Liver (tissue), 9 donors: ENCODE measurements around the gene RYR2. TPM values are rescaled to one million over a fixed set of nuclear protein-coding genes. Genes with fewer than 3 reads are reported as not detected.

ENCODE experiments used
- DNase-seq: peaks from one replicate; pipeline ENCODE4 v3.0.0-alpha.2; 2017; ENCODE audit warnings: low spot score
- H3K27ac ChIP-seq, 2 donors: one replicate each; pipeline ENCODE4 v1.7.0; 2013; ENCODE audit warnings: inconsistent platforms in 2 of 2, low read length in 2 of 2, control low read depth in 1 of 2, low read depth in 1 of 2, mild to moderate bottlenecking in 1 of 2
- H3K27me3 ChIP-seq, 4 donors: one replicate each; pipeline versions ENCODE4 v1.6.1 to v1.7.0; 2013; ENCODE audit warnings: low read length in 3 of 4, inconsistent platforms in 1 of 4, mild to moderate bottlenecking in 1 of 4, moderate library complexity in 1 of 4; ENCODE audit not compliant: control insufficient read depth in 4 of 4, insufficient read depth in 4 of 4
- H3K36me3 ChIP-seq, 4 donors: one replicate each; pipeline versions ENCODE4 v1.6.1 to v1.7.0; 2013; ENCODE audit warnings: low read length in 3 of 4, mild to moderate bottlenecking in 3 of 4, low read depth in 1 of 4, moderate library complexity in 1 of 4; ENCODE audit not compliant: control insufficient read depth in 4 of 4, insufficient read depth in 3 of 4
- H3K4me1 ChIP-seq, 4 donors: one replicate each; pipeline versions ENCODE4 v1.6.1 to v1.7.0; 2013; ENCODE audit warnings: low read length in 3 of 4, mild to moderate bottlenecking in 3 of 4, moderate library complexity in 1 of 4; ENCODE audit not compliant: control insufficient read depth in 4 of 4, insufficient read depth in 4 of 4
- H3K4me3 ChIP-seq, 3 donors: one replicate each; pipeline versions ENCODE4 v1.6.1 to v1.7.0; 2013; ENCODE audit warnings: low read length in 3 of 3, control low read depth in 1 of 3, low read depth in 1 of 3, mild to moderate bottlenecking in 1 of 3
- H3K9ac ChIP-seq, 2 donors: one replicate each; pipeline ENCODE4 v1.7.0; 2013; ENCODE audit warnings: low read length in 2 of 2, mild to moderate bottlenecking in 2 of 2, moderate library complexity in 2 of 2, control low read depth in 1 of 2, low read depth in 1 of 2
- H3K9me3 ChIP-seq, 4 donors: one replicate each; pipeline versions ENCODE4 v1.6.1 to v1.7.0; 2013; ENCODE audit warnings: low read length in 3 of 4; ENCODE audit not compliant: control insufficient read depth in 4 of 4
- EGR1 ChIP-seq, 2 donors: IDR thresholded peaks; 2 replicates each; pipeline ENCODE4 v1.6.1; 2016 to 2018; ENCODE audit warnings: antibody characterized with exemption in 2 of 2, low read depth in 2 of 2
- FOXA1 ChIP-seq: IDR thresholded peaks from 2 replicates; pipeline ENCODE4 v1.6.1; 2016; ENCODE audit warnings: antibody characterized with exemption
- GABPA ChIP-seq, 2 donors: IDR thresholded peaks in 1 of 2; conservative IDR thresholded peaks in 1 of 2; 2 replicates each; pipeline ENCODE4 v1.6.1; 2016; ENCODE audit warnings: antibody characterized with exemption in 2 of 2, mild to moderate bottlenecking in 1 of 2, moderate library complexity in 1 of 2
- HNF4A ChIP-seq, 2 donors: conservative IDR thresholded peaks; 2 replicates each; pipeline ENCODE4 v1.6.1; 2016; ENCODE audit warnings: antibody characterized with exemption in 2 of 2, mild to moderate bottlenecking in 2 of 2
- HNF4G ChIP-seq: IDR thresholded peaks from 2 replicates; pipeline ENCODE4 v1.6.1; 2016; ENCODE audit warnings: antibody characterized with exemption
- JUND ChIP-seq, 2 donors: IDR thresholded peaks; 2 replicates each; pipeline ENCODE4 v1.6.1; 2016; ENCODE audit warnings: antibody characterized with exemption in 2 of 2
- NR2F2 ChIP-seq: IDR thresholded peaks from 2 replicates; pipeline ENCODE4 v1.6.1; 2016; ENCODE audit warnings: antibody characterized with exemption
- RAD21 ChIP-seq, 2 donors: IDR thresholded peaks; 2 replicates each; pipeline ENCODE4 v1.6.1; 2016; ENCODE audit warnings: antibody characterized with exemption in 2 of 2, mild to moderate bottlenecking in 2 of 2
- RXRA ChIP-seq, 2 donors: IDR thresholded peaks; 2 replicates each; pipeline ENCODE4 v1.6.1; 2017 to 2018; ENCODE audit warnings: antibody characterized with exemption in 2 of 2, mild to moderate bottlenecking in 1 of 2
- SP1 ChIP-seq: IDR thresholded peaks from 2 replicates; pipeline ENCODE4 v1.6.1; 2018; ENCODE audit warnings: antibody characterized with exemption, mild to moderate bottlenecking
- TAF1 ChIP-seq: conservative IDR thresholded peaks from 2 replicates; pipeline ENCODE4 v1.6.1; 2016; ENCODE audit warnings: antibody characterized with exemption, mild to moderate bottlenecking
- YY1 ChIP-seq: IDR thresholded peaks from 2 replicates; pipeline ENCODE4 v1.6.1; 2016; ENCODE audit warnings: antibody characterized with exemption, mild to moderate bottlenecking
- WGBS: extraction: QIAGEN DNeasy Blood & Tissue Kit; methylation state at CpG from one replicate; pipeline ENCODE4 v1.1.7; 2013; 5-methylcytosine and 5-hydroxymethylcytosine counted together
- polyA plus RNA-seq, 2 donors: library from polyadenylated mRNA; stranded (reverse) in 1 of 2; unstranded in 1 of 2; fragments of 200-250 nt in 1 of 2; fragments of >200 nt in 1 of 2; fragmentation: Nextera tagmentation in 1 of 2; extraction: Ambion mirVana in 1 of 2; gene quantifications; one replicate each; pipeline versions ENCODE4 v1.2.1 to v1.2.3, GENCODE V29; 2013 to 2015
- total RNA-seq, 2 donors: library from RNA; depleted of rRNA; stranded (reverse); fragments of >200 nt; gene quantifications; one replicate each; pipeline ENCODE4 v1.2.3, GENCODE V29; 2014
- TF ChIP-seq, protein P1 (sequence below): fragments of 150-350 bp; IDR thresholded peaks from 2 replicates; pipeline ENCODE4 v1.5.1; 2017; ENCODE audit warnings: improper control_type of control experiment, low read depth, low read length; ENCODE audit not compliant: missing input control
- TF ChIP-seq, protein P2 (sequence below): IDR thresholded peaks from 2 replicates; pipeline ENCODE4 v1.6.1; 2016; ENCODE audit warnings: antibody characterized with exemption
- TF ChIP-seq, protein P3 (sequence below): IDR thresholded peaks from 2 replicates; pipeline ENCODE4 v1.6.1; 2016; ENCODE audit warnings: antibody characterized with exemption, mild to moderate bottlenecking
- TF ChIP-seq, protein P4 (sequence below): IDR thresholded peaks from 2 replicates; pipeline ENCODE4 v1.6.1; 2016; ENCODE audit warnings: antibody characterized with exemption
- donor health status: healthy.
- donor health status: healthy.
- donor health status: healthy.
- donor health status: healthy.
- donor health status: healthy.

Gene RYR2
- total and polyA plus RNA-seq, 4 donors, result 0.06 to 0.75 (median 0.31) TPM

DNA sequence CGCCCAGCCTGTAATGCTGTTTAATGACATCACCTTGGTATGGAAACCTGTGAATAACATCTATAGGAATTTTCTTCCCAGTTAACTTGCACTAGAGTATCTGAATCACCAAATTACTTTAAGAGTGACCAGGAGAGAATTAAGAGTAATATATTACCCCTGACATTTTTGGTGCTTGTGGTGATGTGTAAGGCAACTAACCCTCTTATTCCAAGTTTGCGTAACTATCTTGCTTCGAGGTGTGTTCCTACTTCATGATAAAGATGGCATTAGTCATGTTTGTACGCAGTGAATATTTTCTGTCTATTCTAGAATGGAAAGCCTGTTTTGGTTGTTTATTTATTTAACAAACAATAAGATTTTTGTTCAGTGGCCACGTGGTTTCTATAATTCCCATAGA is 717.4 kb downstream of the RYR2 start:
- Histone ChIP-seq H3K9me3 (no peaks in the 10 kb centered on the region), H3K27ac (no peak overlapping the region), H3K36me3 (no peaks in the 10 kb centered on the region), H3K27me3 (no peaks in the 10 kb centered on the region), H3K4me3 (no peak overlapping the region), H3K9ac (no peak overlapping the region), H3K4me1 (peaks cover 3 to 17% (median 9%) of the 10 kb centered on the region in 4 donors)
- WGBS, result 78% methylated on average over 5 of the region's 5 CpGs
- TF ChIP-seq NR2F2, result no peak
- no peak for TF ChIP-seq JUND (IDR thresholded peaks at IDR 0.05)
- no peak for TF ChIP-seq RAD21 (IDR thresholded peaks at IDR 0.05)
- TF ChIP-seq TAF1, result no peak
- TF ChIP-seq YY1, result no peak
- no peak for TF ChIP-seq HNF4A (conservative IDR thresholded peaks at IDR 0.05)
- TF ChIP-seq, protein P1, sequence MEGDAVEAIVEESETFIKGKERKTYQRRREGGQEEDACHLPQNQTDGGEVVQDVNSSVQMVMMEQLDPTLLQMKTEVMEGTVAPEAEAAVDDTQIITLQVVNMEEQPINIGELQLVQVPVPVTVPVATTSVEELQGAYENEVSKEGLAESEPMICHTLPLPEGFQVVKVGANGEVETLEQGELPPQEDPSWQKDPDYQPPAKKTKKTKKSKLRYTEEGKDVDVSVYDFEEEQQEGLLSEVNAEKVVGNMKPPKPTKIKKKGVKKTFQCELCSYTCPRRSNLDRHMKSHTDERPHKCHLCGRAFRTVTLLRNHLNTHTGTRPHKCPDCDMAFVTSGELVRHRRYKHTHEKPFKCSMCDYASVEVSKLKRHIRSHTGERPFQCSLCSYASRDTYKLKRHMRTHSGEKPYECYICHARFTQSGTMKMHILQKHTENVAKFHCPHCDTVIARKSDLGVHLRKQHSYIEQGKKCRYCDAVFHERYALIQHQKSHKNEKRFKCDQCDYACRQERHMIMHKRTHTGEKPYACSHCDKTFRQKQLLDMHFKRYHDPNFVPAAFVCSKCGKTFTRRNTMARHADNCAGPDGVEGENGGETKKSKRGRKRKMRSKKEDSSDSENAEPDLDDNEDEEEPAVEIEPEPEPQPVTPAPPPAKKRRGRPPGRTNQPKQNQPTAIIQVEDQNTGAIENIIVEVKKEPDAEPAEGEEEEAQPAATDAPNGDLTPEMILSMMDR, result no peak
- no peak for TF ChIP-seq GABPA (IDR thresholded peaks at IDR 0.05 in 1 of 2, conservative IDR thresholded peaks at IDR 0.05 in 1 of 2)
- TF ChIP-seq, protein P2, sequence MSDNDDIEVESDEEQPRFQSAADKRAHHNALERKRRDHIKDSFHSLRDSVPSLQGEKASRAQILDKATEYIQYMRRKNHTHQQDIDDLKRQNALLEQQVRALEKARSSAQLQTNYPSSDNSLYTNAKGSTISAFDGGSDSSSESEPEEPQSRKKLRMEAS, result no peak
- no peak for TF ChIP-seq SP1
- TF ChIP-seq FOXA1, result no peak
- TF ChIP-seq EGR1 (IDR thresholded peaks at IDR 0.05; ENCODE audit: low read depth in 2 of 2), result no peak
- TF ChIP-seq, protein P3, sequence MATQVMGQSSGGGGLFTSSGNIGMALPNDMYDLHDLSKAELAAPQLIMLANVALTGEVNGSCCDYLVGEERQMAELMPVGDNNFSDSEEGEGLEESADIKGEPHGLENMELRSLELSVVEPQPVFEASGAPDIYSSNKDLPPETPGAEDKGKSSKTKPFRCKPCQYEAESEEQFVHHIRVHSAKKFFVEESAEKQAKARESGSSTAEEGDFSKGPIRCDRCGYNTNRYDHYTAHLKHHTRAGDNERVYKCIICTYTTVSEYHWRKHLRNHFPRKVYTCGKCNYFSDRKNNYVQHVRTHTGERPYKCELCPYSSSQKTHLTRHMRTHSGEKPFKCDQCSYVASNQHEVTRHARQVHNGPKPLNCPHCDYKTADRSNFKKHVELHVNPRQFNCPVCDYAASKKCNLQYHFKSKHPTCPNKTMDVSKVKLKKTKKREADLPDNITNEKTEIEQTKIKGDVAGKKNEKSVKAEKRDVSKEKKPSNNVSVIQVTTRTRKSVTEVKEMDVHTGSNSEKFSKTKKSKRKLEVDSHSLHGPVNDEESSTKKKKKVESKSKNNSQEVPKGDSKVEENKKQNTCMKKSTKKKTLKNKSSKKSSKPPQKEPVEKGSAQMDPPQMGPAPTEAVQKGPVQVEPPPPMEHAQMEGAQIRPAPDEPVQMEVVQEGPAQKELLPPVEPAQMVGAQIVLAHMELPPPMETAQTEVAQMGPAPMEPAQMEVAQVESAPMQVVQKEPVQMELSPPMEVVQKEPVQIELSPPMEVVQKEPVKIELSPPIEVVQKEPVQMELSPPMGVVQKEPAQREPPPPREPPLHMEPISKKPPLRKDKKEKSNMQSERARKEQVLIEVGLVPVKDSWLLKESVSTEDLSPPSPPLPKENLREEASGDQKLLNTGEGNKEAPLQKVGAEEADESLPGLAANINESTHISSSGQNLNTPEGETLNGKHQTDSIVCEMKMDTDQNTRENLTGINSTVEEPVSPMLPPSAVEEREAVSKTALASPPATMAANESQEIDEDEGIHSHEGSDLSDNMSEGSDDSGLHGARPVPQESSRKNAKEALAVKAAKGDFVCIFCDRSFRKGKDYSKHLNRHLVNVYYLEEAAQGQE, result no peak
- TF ChIP-seq, protein P4, sequence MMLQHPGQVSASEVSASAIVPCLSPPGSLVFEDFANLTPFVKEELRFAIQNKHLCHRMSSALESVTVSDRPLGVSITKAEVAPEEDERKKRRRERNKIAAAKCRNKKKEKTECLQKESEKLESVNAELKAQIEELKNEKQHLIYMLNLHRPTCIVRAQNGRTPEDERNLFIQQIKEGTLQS, result no peak
- TF ChIP-seq HNF4G, result no peak
- no peak for DNase-seq

DNA sequence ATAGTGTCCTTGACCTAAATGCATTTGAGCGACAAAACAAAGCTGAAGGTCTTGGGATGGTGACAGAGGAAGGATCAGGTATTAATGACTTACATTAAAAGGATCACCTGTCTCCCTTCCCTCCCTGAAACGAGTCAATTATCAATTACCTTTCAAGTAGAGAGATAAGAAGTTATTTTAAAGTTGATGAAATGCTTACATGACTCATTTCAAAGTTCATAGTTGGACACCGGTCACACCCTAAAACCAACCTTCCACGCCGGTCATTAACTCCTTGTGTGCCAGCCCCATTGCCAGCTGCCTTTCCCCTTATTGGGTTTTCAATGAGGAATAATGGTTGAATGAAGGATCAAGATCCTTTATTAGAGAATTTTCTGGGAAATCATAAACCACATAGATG is 719.0 kb downstream of the RYR2 start:
- H3K4me1 ChIP-seq, result peaks cover 3 to 14% (median 6%) of the 10 kb centered on the region in 4 donors
- no peaks in the 10 kb centered on the region for H3K36me3 ChIP-seq
- WGBS, result 29% methylated on average over 5 of the region's 5 CpGs
- H3K27me3 ChIP-seq, result no peaks in the 10 kb centered on the region
- no peak overlapping the region for H3K27ac ChIP-seq
- DNase-seq, result no peak
- no peak overlapping the region for H3K9ac ChIP-seq
- H3K9me3 ChIP-seq, result no peaks in the 10 kb centered on the region
- H3K4me3 ChIP-seq, result no peak overlapping the region
- TF ChIP-seq RXRA (IDR thresholded peaks at IDR 0.05) (peak in 1 of 2 donors; percentile 29), SP1 (no peak)
